ENCODE measurements around the gene GRIP2.

GRIP2 gene

GRCh38 chr3:14503706-14504065 is 36.5 kb downstream of the GRIP2 start:
- H3K4me3 ChIP-seq (ENCODE audit: low read depth, low read length): no peak overlapping the region
- no peak for DNase-seq (ENCODE audit: low read depth)
- TF ChIP-seq MYC (IDR thresholded peaks at IDR 0.05; ENCODE audit: low read depth, low read length): no peak
- TF ChIP-seq, protein P1, sequence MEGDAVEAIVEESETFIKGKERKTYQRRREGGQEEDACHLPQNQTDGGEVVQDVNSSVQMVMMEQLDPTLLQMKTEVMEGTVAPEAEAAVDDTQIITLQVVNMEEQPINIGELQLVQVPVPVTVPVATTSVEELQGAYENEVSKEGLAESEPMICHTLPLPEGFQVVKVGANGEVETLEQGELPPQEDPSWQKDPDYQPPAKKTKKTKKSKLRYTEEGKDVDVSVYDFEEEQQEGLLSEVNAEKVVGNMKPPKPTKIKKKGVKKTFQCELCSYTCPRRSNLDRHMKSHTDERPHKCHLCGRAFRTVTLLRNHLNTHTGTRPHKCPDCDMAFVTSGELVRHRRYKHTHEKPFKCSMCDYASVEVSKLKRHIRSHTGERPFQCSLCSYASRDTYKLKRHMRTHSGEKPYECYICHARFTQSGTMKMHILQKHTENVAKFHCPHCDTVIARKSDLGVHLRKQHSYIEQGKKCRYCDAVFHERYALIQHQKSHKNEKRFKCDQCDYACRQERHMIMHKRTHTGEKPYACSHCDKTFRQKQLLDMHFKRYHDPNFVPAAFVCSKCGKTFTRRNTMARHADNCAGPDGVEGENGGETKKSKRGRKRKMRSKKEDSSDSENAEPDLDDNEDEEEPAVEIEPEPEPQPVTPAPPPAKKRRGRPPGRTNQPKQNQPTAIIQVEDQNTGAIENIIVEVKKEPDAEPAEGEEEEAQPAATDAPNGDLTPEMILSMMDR (IDR thresholded peaks at IDR 0.05; ENCODE audit: low read depth, low read length): no peak
- no peak for TF ChIP-seq POLR2A (IDR thresholded peaks at IDR 0.05; ENCODE audit: extremely low read depth, insufficient read length)
- no peak for TF ChIP-seq MAX (IDR thresholded peaks at IDR 0.05; ENCODE audit: low read depth, low read length)

- TF ChIP-seq POLR2A (IDR thresholded peaks at IDR 0.05; ENCODE audit: extremely low read depth, insufficient read length) (no peak), MYC (IDR thresholded peaks at IDR 0.05; ENCODE audit: low read depth, low read length) (no peak), MAX (IDR thresholded peaks at IDR 0.05; ENCODE audit: low read depth, low read length) (no peak)
- TF ChIP-seq, protein P1 (IDR thresholded peaks at IDR 0.05; ENCODE audit: low read depth, low read length): no peak
- no peak for DNase-seq (ENCODE audit: low read depth)
Observed at GRCh38 chr3:14503033-14503705, 37.0 kb downstream of the GRIP2 start.

GRCh38 chr3:14502472-14502871 is 37.7 kb downstream of the GRIP2 start:
- H3K4me3 ChIP-seq (ENCODE audit: low read depth, low read length): no peak overlapping the region
- TF ChIP-seq MAX (IDR thresholded peaks at IDR 0.05; ENCODE audit: low read depth, low read length): no peak
- no peak for TF ChIP-seq POLR2A (IDR thresholded peaks at IDR 0.05; ENCODE audit: extremely low read depth, insufficient read length)
- no peak for TF ChIP-seq MYC (IDR thresholded peaks at IDR 0.05; ENCODE audit: low read depth, low read length)
- TF ChIP-seq, protein P1 (IDR thresholded peaks at IDR 0.05; ENCODE audit: low read depth, low read length): no peak
- DNase-seq (ENCODE audit: low read depth): no peak

More at GRCh38 chr3:14503033-14503705, 37.0 kb downstream of the GRIP2 start:
- H3K4me3 ChIP-seq (ENCODE audit: low read depth, low read length): no peak overlapping the region

GRCh38 chr3:14497321-14497720 is 42.8 kb downstream of the GRIP2 start:
- TF ChIP-seq, protein P1 (IDR thresholded peaks at IDR 0.05; ENCODE audit: low read depth, low read length): peak; percentile 12
- no peak for TF ChIP-seq MYC (IDR thresholded peaks at IDR 0.05; ENCODE audit: low read depth, low read length)
- DNase-seq (ENCODE audit: low read depth): peak; percentile 46
- no peak overlapping the region for H3K4me3 ChIP-seq (ENCODE audit: low read depth, low read length)

DNA sequence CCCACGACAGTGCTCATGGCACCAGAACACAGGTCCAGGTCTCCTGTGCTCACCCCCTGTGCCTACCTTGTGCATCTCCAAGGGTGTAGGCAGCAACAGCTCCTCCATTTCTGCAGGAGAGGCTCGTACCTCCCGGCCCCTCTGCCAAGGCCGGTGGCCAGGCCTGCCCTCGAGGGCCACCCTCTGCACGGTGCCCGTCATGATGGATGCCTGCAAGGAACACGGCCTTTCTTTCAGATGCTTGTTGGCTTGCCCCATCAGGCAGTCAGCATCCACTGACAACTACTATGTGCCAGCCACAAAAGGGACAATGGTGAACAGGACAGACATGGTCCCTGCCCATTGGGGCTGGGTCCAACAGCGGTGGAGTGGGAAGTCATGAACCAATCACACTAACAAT is 43.8 kb downstream of the GRIP2 start:
- no peak for TF ChIP-seq POLR2A (IDR thresholded peaks at IDR 0.05; ENCODE audit: extremely low read depth, insufficient read length)
- TF ChIP-seq MAX (IDR thresholded peaks at IDR 0.05; ENCODE audit: low read depth, low read length): no peak
- TF ChIP-seq, protein P1 (IDR thresholded peaks at IDR 0.05; ENCODE audit: low read depth, low read length): no peak
- DNase-seq (ENCODE audit: low read depth): no peak
- no peak overlapping the region for H3K4me3 ChIP-seq (ENCODE audit: low read depth, low read length)

- H3K4me3 ChIP-seq (ENCODE audit: low read depth, low read length): no peak overlapping the region
- no peak for DNase-seq (ENCODE audit: low read depth)
- TF ChIP-seq MAX (IDR thresholded peaks at IDR 0.05; ENCODE audit: low read depth, low read length): no peak
- TF ChIP-seq, protein P1 (IDR thresholded peaks at IDR 0.05; ENCODE audit: low read depth, low read length): no peak
- TF ChIP-seq POLR2A (IDR thresholded peaks at IDR 0.05; ENCODE audit: extremely low read depth, insufficient read length): no peak
- TF ChIP-seq MYC (IDR thresholded peaks at IDR 0.05; ENCODE audit: low read depth, low read length): no peak
Observed at GRCh38 chr3:14494973-14495300, 45.2 kb downstream of the GRIP2 start.
